Erythroblast (primary cell): ENCODE measurements around the gene HERC4.

Experiments
- GATA1 ChIP-seq: IDR thresholded peaks from 2 replicates; pipeline ENCODE4 v1.6.1; 2011; ENCODE audit warnings: low read depth, mild to moderate bottlenecking, control low read depth, low read length, moderate library complexity
- POLR2A ChIP-seq: IDR thresholded peaks from 2 replicates; pipeline ENCODE4 v1.6.1; 2011; ENCODE audit warnings: mild to moderate bottlenecking, low read length

DNA sequence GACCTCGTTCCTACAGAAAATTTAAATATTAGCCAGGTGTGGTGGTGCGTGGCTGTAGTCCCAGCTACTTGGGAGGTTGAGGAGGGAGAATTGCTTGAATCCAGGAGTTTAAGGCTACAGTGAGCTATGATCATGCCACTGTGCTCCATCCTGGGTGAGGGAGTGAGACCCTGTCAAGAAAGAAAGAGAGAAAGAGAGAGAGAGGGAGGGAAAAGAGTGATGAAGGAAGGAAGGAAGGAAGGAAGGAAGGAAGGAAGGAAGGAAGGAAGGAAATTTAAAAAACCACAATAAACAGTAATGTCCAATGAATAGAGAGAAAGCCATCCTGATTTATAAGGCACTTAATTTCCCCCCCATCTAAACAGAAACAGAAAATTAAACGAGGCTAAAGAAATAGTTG, 43.6 kb upstream of the HERC4 start:
- TF ChIP-seq POLR2A: no peak
- no peak for TF ChIP-seq GATA1
